NB4 (cell line): ENCODE measurements around the gene GSK3A.

Experiments used
- DNase-seq: peaks from one replicate; pipeline ENCODE4 v3.0.0; 2010; ENCODE audit warnings: low read depth
- H3K4me3 ChIP-seq: one replicate; pipeline ENCODE4 v1.5.1; 2011; ENCODE audit warnings: mild to moderate bottlenecking, low read depth, low read length, moderate library complexity
- MYC ChIP-seq: IDR thresholded peaks from 2 replicates; pipeline ENCODE4 v1.6.1; 2011; ENCODE audit warnings: low read depth, low read length
- POLR2A ChIP-seq: IDR thresholded peaks from 2 replicates; pipeline ENCODE4 v1.6.1; 2011; ENCODE audit warnings: mild to moderate bottlenecking; ENCODE audit not compliant: insufficient read length; ENCODE audit errors: extremely low read depth
- TF ChIP-seq, protein P1 (sequence below): IDR thresholded peaks from one replicate; pipeline ENCODE4 v1.5.1; 2012; ENCODE audit warnings: low read depth, low read length
- TF ChIP-seq, protein P2 (sequence below): IDR thresholded peaks from 2 replicates; pipeline ENCODE4 v1.6.1; 2011; ENCODE audit warnings: low read depth, low read length

The GSK3A gene

DNA sequence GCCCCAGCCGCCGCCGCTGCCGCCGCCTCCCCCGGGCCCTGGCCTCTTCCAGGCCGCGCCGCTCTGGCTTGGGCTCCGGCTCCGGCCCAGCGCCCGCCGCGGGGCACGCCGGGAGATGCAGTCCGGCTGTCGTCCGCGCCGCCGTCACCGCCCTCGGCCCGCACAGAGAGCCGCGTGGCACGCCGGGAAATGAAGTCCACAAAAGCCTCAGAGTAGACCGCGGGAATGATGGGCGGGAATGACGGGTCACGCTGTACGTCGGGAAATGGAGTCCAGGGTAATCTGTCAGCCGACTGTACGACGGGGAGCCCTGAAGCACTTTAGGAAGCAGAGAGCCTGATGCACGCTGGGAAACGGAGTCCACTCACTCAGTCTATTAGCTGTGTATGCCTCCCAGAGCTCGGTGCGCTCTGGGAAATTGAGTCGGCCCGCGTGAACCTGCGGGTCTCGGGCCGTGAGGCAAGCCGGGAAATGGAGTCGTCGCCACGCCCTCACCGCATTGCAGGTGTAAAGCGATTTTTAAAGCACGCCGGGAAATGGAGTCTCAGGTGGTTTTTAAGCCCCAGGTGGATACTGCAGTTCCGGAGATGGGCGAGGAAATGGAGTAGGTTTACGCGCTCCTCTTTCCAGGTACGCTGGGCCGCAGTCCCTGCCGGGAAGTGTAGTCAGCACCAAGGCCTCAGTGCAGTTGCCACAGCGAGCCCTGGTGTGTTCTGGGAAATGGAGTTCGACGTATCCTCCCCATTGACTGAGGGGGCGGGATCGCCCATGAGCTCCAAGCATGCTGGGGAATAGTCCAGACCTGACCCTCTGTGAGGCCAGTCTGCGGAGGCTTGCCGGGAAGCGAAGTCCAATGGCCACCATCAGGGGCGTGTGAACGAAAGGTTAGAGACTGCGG is at the start of gene GSK3A:
Gene GSK3A, minus strand, starts transcription at position 91 of the 898 bp plus-strand sequence. CDS start 137 bp downstream, outside the sequence.
- peak within 1 kb of the TSS; percentile 94 for H3K4me3 ChIP-seq
- TF ChIP-seq, protein P1, sequence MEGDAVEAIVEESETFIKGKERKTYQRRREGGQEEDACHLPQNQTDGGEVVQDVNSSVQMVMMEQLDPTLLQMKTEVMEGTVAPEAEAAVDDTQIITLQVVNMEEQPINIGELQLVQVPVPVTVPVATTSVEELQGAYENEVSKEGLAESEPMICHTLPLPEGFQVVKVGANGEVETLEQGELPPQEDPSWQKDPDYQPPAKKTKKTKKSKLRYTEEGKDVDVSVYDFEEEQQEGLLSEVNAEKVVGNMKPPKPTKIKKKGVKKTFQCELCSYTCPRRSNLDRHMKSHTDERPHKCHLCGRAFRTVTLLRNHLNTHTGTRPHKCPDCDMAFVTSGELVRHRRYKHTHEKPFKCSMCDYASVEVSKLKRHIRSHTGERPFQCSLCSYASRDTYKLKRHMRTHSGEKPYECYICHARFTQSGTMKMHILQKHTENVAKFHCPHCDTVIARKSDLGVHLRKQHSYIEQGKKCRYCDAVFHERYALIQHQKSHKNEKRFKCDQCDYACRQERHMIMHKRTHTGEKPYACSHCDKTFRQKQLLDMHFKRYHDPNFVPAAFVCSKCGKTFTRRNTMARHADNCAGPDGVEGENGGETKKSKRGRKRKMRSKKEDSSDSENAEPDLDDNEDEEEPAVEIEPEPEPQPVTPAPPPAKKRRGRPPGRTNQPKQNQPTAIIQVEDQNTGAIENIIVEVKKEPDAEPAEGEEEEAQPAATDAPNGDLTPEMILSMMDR, result no peak
- TF ChIP-seq POLR2A (peak; percentile 56), MYC (peak; percentile 49; the same call in 1 of the 2 replicates)
- TF ChIP-seq, protein P2, sequence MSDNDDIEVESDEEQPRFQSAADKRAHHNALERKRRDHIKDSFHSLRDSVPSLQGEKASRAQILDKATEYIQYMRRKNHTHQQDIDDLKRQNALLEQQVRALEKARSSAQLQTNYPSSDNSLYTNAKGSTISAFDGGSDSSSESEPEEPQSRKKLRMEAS, result peak; percentile 77
- peak; percentile 96 for DNase-seq

GRCh38 chr19:42291435-42291810 is 49.0 kb upstream of the GSK3A start:
- H3K4me3 ChIP-seq, result no peak overlapping the region
- TF ChIP-seq, protein P2, result no peak
- TF ChIP-seq POLR2A (no peak), MYC (no peak)
- TF ChIP-seq, protein P1, result no peak
- DNase-seq, result no peak

DNA sequence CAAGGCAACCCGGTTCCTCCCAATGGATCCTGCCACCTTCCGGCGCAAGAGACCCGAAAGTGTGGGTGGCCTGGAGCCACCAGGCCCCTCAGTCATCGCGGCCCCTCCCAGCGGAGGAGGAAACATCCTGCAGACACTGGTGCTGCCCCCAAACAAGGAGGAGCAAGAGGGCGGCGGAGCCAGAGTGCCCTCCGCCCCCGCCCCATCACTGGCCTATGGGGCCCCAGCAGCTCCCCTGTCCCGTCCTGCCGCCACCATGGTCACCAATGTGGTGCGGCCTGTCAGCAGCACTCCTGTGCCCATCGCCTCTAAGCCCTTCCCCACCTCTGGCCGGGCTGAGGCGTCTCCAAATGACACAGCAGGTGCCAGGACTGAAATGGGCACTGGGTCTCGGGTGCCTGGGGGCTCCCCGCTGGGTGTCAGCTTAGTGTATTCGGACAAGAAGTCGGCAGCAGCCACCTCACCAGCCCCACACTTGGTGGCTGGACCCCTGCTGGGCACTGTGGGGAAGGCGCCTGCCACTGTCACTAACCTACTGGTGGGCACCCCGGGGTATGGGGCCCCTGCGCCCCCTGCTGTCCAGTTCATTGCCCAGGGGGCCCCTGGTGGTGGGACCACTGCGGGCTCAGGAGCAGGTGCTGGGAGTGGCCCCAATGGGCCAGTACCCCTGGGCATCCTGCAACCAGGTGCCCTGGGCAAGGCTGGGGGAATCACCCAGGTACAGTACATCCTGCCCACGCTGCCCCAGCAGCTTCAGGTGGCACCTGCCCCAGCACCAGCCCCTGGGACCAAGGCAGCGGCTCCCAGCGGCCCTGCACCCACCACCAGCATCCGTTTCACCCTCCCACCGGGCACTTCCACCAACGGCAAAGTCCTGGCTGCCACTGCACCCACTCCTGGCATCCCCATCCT is 48.4 kb upstream of the GSK3A start:
- TF ChIP-seq, protein P1, result peak; percentile 67
- TF ChIP-seq POLR2A, result no peak
- DNase-seq, result peak; percentile 58
- no peak overlapping the region for H3K4me3 ChIP-seq

DNA sequence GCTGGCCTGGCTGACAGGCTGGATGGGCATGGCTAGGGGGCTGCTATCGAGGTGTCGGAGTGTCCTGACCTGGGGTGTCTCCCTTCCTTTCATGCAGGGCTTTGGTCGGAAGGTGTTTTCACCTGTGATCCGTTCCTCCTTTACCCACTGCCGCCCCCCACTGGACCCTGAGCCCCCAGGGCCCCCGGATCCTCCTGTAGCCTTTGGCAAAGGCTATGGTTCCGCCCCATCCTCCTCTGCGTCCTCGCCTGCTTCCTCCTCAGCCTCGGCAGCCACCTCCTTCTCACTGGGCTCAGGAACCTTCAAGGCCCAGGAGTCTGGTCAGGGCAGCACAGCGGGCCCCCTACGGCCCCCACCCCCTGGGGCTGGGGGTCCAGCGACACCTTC is 47.7 kb upstream of the GSK3A start:
- DNase-seq, result no peak
- no peak for TF ChIP-seq POLR2A
- no peak for TF ChIP-seq MYC
- TF ChIP-seq, protein P2, result no peak
- TF ChIP-seq, protein P1, result no peak
- H3K4me3 ChIP-seq, result no peak overlapping the region

- TF ChIP-seq, protein P1, result no peak
- no peak for TF ChIP-seq POLR2A
- TF ChIP-seq, protein P2, result no peak
- TF ChIP-seq MYC, result no peak
- no peak overlapping the region for H3K4me3 ChIP-seq
- no peak for DNase-seq
Observed at GRCh38 chr19:42289556-42290041, 47.2 kb upstream of the GSK3A start.
